Thyroid gland (tissue), 4 donors: ENCODE results near the gene TBC1D22A. TPM values are rescaled to one million over a fixed set of nuclear protein-coding genes. Genes with fewer than 3 reads are reported as not detected.

Experiments
- DNase-seq, 2 donors: peaks; one replicate each; pipeline ENCODE4 v3.0.0-alpha.2; 2019
- H3K27ac ChIP-seq, 3 donors: fragments of 200-600 bp; sonication (generic); 1 replicate in 2 of 3; 2 replicates in 1 of 3; pipeline ENCODE4 v1.5.1; 2016 to 2019; ENCODE audit warnings: mild to moderate bottlenecking in 1 of 3, moderate library complexity in 1 of 3
- H3K27me3 ChIP-seq: fragments of 200-600 bp; sonication (generic); one replicate; pipeline ENCODE4 v1.5.1; 2019
- H3K36me3 ChIP-seq, 2 donors: fragments of 200-600 bp; sonication (generic); one replicate each; pipeline ENCODE4 v1.5.1; 2016 to 2019
- H3K4me1 ChIP-seq, 2 donors: fragments of 200-600 bp; sonication (generic); one replicate each; pipeline ENCODE4 v1.5.1; 2017 to 2019
- H3K4me3 ChIP-seq, 3 donors: fragments of 200-600 bp; sonication (generic); replicated peaks in 1 of 3; 1 replicate in 2 of 3; 2 replicates in 1 of 3; pipeline ENCODE4 v1.5.1; 2016; ENCODE audit warnings: mild to moderate bottlenecking in 1 of 3
- H3K9me3 ChIP-seq: fragments of 200-600 bp; sonication (generic); one replicate; pipeline ENCODE4 v1.5.1; 2017
- CTCF ChIP-seq, 6 experiments: fragments of 200-600 bp in 3 of 6; fragments of 450-650 bp in 3 of 6; sonication (generic) in 3 of 6; IDR thresholded peaks; one replicate each; pipeline ENCODE4 v1.5.1; 2016 to 2019; ENCODE audit warnings: antibody characterized with exemption in 6 of 6, mild to moderate bottlenecking in 2 of 6, inconsistent platforms in 1 of 6, moderate library complexity in 1 of 6
- POLR2A ChIP-seq, 2 donors: fragments of 450-650 bp; IDR thresholded peaks; one replicate each; pipeline ENCODE4 v1.6.1; 2017; ENCODE audit warnings: antibody characterized with exemption in 2 of 2, mild to moderate bottlenecking in 2 of 2, moderate library complexity in 1 of 2
- WGBS, 2 donors: methylation state at CpG; one replicate each; pipeline ENCODE4 v1.1.5; 2017; 5-methylcytosine and 5-hydroxymethylcytosine counted together
- intact Hi-C: fragments of 100-400 bp; cut with DNase I; formaldehyde crosslinking; loops from one replicate; pipeline ENCODE4 v1.15.1; 2023
- total RNA-seq, 4 donors: library from RNA; depleted of rRNA; stranded (reverse); fragments of >200 nt; gene quantifications; one replicate each; pipeline ENCODE4 v1.2.3, GENCODE V29; 2016

The TBC1D22A gene
- total RNA-seq, 4 donors from 2014 or later: 26.7 to 34.6 (median 33.2) TPM

GRCh38 chr22:47156352-47157092 is 394.1 kb downstream of the TBC1D22A start:
- peaks cover 6 to 20% of the 10 kb centered on the region in 2 donors for H3K4me1 ChIP-seq
- intact Hi-C loops: no loop called here
- TF ChIP-seq POLR2A (IDR thresholded peaks at IDR 0.05): no peak
- TF ChIP-seq CTCF (IDR thresholded peaks at IDR 0.05): no peak
- WGBS, 2 donors: 95% methylated on average over 13 to 17 of the region's 25 CpGs
- DNase-seq: no peak
- no peaks in the 10 kb centered on the region for H3K27me3 ChIP-seq
- H3K36me3 ChIP-seq: no peaks in the 10 kb centered on the region
- no peaks in the 10 kb centered on the region for H3K9me3 ChIP-seq
- H3K27ac ChIP-seq: no peak overlapping the region
- H3K4me3 ChIP-seq: no peak overlapping the region

GRCh38 chr22:47157093-47157420 is 394.6 kb downstream of the TBC1D22A start:
- Histone ChIP-seq H3K27me3 (no peaks in the 10 kb centered on the region), H3K4me1 (peaks cover 6 to 23% of the 10 kb centered on the region in 2 donors), H3K4me3 (no peak overlapping the region), H3K27ac (no peak overlapping the region), H3K36me3 (no peaks in the 10 kb centered on the region), H3K9me3 (no peaks in the 10 kb centered on the region)
- 92 to 94% methylated on average over 15 of the region's 15 CpGs for WGBS, 2 donors
- no peak for DNase-seq
- intact Hi-C loops: no loop called here
- TF ChIP-seq POLR2A (IDR thresholded peaks at IDR 0.05) (no peak), CTCF (IDR thresholded peaks at IDR 0.05) (no peak)

- intact Hi-C loops: no loop called here
- Histone ChIP-seq H3K4me1 (peaks cover 6 to 23% of the 10 kb centered on the region in 2 donors), H3K9me3 (no peaks in the 10 kb centered on the region), H3K27me3 (no peaks in the 10 kb centered on the region), H3K36me3 (no peaks in the 10 kb centered on the region), H3K27ac (no peak overlapping the region), H3K4me3 (no peak overlapping the region)
- 87 to 92% methylated on average over 23 to 36 of the region's 37 CpGs for WGBS, 2 donors
- TF ChIP-seq POLR2A (IDR thresholded peaks at IDR 0.05): no peak
- no peak for TF ChIP-seq CTCF (IDR thresholded peaks at IDR 0.05)
- no peak for DNase-seq
Observed at GRCh38 chr22:47157486-47158270, 395.2 kb downstream of the TBC1D22A start.

- intact Hi-C loops: no loop called here
- Histone ChIP-seq H3K36me3 (no peaks in the 10 kb centered on the region), H3K4me3 (no peak overlapping the region), H3K9me3 (no peaks in the 10 kb centered on the region), H3K4me1 (peaks cover 6 to 23% of the 10 kb centered on the region in 2 donors), H3K27ac (no peak overlapping the region), H3K27me3 (no peaks in the 10 kb centered on the region)
- DNase-seq: no peak
- WGBS, 2 donors: 68 to 95% methylated on average over 5 to 8 of the region's 11 CpGs
- TF ChIP-seq POLR2A (IDR thresholded peaks at IDR 0.05): no peak
Observed at GRCh38 chr22:47158457-47158856, 396.0 kb downstream of the TBC1D22A start.

- no peaks in the 10 kb centered on the region for H3K27me3 ChIP-seq
- WGBS, 2 donors: 96 to 99% methylated on average over 4 of the region's 4 CpGs
- intact Hi-C loops: no loop called here
Observed at GRCh38 chr22:47159592-47159991, 397.1 kb downstream of the TBC1D22A start.

More at GRCh38 chr22:47159592-47159991, 397.1 kb downstream of the TBC1D22A start:
- Histone ChIP-seq H3K4me3 (no peak overlapping the region), H3K27ac (no peak overlapping the region), H3K36me3 (no peaks in the 10 kb centered on the region), H3K4me1 (peaks cover 0 to 16% of the 10 kb centered on the region in 2 donors), H3K9me3 (no peaks in the 10 kb centered on the region)
- DNase-seq: no peak
- TF ChIP-seq POLR2A (IDR thresholded peaks at IDR 0.05): no peak
- TF ChIP-seq CTCF (IDR thresholded peaks at IDR 0.05): no peak
